ENCODE measurements around the gene MEN1.

GRCh38 chr11:64826062-64826461 lies 15.7 kb upstream of the MEN1 start:
- TF ChIP-seq CTCF (IDR thresholded peaks at IDR 0.05 in 8 of 11, conservative IDR thresholded peaks at IDR 0.05 in 3 of 11) (no peak), POLR2AphosphoS5 (IDR thresholded peaks at IDR 0.05) (no peak), POLR2A (IDR thresholded peaks at IDR 0.05) (no peak)

Measured in spleen (tissue), 7 donors.